HFF-Myc (cell line): ENCODE measurements around the gene MAP3K10.

Source experiments
- DNase-seq: peaks from one replicate; pipeline ENCODE4 v3.0.0-alpha.2; 2011; ENCODE audit warnings: low read depth; ENCODE audit errors: extremely low read depth
- H3K4me3 ChIP-seq: replicated peaks from 2 replicates; pipeline ENCODE4 v1.5.1; 2011; ENCODE audit warnings: low read depth, mild to moderate bottlenecking, control low read depth, low read length
- CTCF ChIP-seq: IDR thresholded peaks from 2 replicates; pipeline ENCODE4 v1.5.1; 2012; ENCODE audit warnings: mild to moderate bottlenecking, low read depth, low read length, control low read depth; ENCODE audit errors: missing control alignments

MAP3K10 gene

GRCh38 chr19:40264314-40265054 is 73.3 kb downstream of the MAP3K10 start:
- H3K4me3 ChIP-seq: no peak overlapping the region
- no peak for TF ChIP-seq CTCF
- no peak for DNase-seq
